ENCODE results near the gene LCORL. TPM values are rescaled to one million over a fixed set of nuclear protein-coding genes. Genes with fewer than 3 reads are reported as not detected.

LCORL gene
- total RNA-seq, 1 donor from 2014 or later, result 16.5 TPM

GRCh38 chr4:17997129-17997528, 24.4 kb downstream of the LCORL start:
- no peak for DNase-seq (ENCODE audit: low read depth)
- TF ChIP-seq CTCF (conservative IDR thresholded peaks at IDR 0.05; ENCODE audit: low read depth, low read length), result no peak

GRCh38 chr4:17995165-17995564, 26.4 kb downstream of the LCORL start:
- no peak for TF ChIP-seq CTCF (conservative IDR thresholded peaks at IDR 0.05; ENCODE audit: low read depth, low read length)
- H3K4me3 ChIP-seq (ENCODE audit: low read depth, low read length), result no peak overlapping the region
- no peak for DNase-seq (ENCODE audit: low read depth)

More at GRCh38 chr4:17997129-17997528, 24.4 kb downstream of the LCORL start:
- no peak overlapping the region for H3K4me3 ChIP-seq (ENCODE audit: low read depth, low read length)

DNA sequence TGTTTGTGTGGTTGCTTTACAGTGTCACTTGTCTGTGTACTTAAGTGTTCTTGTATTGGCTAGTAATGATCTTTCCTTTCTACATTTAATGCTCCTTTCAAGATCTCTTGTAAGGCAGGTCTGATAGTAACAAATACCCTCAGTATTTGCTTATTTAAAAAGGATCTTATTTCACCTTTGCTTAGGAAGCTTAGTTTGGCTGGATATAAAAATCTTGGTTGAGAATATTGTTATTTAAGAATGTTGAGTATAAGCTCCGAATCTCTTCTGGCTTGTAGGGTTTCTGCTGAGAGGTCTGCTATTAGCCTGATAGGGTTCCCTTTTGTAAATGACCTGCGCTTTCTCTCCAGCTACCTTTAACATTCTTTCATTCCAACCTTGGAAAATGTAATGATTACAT, 35.7 kb downstream of the LCORL start:
- TF ChIP-seq CTCF (conservative IDR thresholded peaks at IDR 0.05; ENCODE audit: low read depth, low read length), result no peak
- no peak overlapping the region for H3K4me3 ChIP-seq (ENCODE audit: low read depth, low read length)
- DNase-seq (ENCODE audit: low read depth), result no peak

DNA sequence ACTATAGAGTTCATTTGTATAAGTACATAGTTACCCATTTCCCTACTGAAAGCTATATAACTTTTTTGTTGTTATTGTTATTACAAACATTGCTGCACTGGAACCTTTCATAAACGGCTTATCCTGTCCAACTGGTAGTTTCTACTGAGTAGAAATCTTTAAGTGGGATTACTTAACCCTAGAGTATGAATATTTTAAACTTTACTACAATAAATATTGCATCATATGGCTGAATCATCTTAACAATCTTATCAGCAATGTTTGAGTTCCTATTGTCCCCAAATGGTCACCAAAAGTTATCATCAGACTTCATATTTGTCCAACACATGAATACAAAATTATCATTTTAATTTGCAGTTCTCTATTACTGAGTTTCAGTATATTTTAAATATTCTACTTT, 40.5 kb downstream of the LCORL start:
- no peak overlapping the region for H3K4me3 ChIP-seq (ENCODE audit: low read depth, low read length)
- DNase-seq (ENCODE audit: low read depth), result no peak
- no peak for TF ChIP-seq CTCF (conservative IDR thresholded peaks at IDR 0.05; ENCODE audit: low read depth, low read length)

DNA sequence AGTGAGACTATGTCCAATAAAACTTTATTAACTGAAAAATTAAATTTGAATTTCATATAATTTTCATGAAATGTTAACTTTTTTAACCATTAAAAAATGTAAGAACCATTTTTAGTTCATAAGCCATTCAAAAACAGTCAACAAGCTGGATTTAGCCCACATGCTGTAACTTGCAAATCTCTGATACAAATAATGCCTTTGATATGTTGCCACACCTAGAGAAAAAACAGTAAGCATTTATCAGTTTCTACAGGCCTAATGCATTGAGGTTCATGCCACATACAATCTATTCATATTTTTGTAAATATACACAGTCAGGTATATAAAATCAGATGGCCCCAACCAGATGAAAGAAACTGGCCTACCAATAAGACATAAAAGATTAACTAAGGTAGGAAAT, 52.8 kb downstream of the LCORL start:
- no peak for TF ChIP-seq CTCF (conservative IDR thresholded peaks at IDR 0.05; ENCODE audit: low read depth, low read length)
- no peak for DNase-seq (ENCODE audit: low read depth)
- no peak overlapping the region for H3K4me3 ChIP-seq (ENCODE audit: low read depth, low read length)

DNA sequence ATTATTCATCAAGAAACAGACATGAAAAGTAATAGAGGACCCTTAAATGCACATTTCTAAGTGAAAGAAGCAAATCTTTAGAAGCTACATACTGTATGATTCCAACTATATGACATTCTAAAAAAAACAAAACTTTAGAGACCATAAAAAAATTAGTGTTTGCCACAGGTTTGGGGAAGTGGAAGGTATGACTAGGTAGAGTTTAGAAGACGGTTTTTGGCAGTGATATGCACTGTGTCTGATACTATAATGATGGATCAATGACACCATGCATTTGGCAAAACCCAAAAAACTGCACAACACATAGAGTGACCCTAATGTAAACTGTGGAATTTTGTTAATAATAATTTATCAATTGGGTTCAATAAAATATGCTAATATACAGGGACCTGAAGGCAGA, 54.5 kb downstream of the LCORL start:
- no peak for DNase-seq (ENCODE audit: low read depth)
- no peak for TF ChIP-seq CTCF (conservative IDR thresholded peaks at IDR 0.05; ENCODE audit: low read depth, low read length)
- no peak overlapping the region for H3K4me3 ChIP-seq (ENCODE audit: low read depth, low read length)

DNA sequence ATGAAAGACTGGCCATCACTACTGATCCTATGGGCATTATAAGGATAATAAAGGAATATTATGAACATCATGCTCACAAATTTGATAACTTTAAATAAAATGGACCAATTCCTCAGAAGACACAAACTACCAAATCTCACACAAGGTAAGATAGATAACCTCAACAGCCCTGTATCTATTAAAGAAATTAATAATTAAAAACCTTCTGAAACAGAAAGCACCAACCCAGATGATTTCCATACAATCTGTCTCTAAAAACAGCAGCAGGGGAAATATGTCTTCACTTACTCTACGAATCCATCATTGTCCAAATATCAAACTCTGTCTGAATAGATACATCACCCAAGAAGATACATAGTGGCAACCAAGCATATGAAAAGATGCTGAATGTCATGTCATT, 55.2 kb downstream of the LCORL start:
- TF ChIP-seq CTCF (conservative IDR thresholded peaks at IDR 0.05; ENCODE audit: low read depth, low read length), result no peak

More for the DNA sequence above, 55.2 kb downstream of the LCORL start:
- no peak for DNase-seq (ENCODE audit: low read depth)
- no peak overlapping the region for H3K4me3 ChIP-seq (ENCODE audit: low read depth, low read length)
